ENCODE measurements around the gene HIP1.

Gene HIP1

DNA sequence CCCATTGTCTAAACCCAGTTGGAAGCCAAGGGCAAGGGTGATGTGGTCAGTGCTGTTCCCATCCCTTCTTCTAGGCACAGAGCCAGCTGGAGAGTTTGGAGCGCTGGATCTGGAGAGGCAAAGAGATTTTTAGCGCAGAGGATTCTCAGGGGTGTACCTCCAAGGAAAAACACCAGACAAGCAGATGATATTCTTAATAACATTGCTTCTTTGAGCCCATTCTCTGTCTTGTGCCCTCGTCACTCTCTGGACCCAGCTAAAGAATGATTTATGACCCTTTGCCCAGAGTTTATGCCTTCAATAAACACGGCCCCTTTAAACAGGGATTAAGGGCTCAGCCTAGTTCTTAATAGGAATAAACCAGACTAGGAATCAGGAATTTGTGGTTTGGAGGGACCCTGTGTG, 4.7 kb upstream of the HIP1 start:
- TF ChIP-seq, protein P1, sequence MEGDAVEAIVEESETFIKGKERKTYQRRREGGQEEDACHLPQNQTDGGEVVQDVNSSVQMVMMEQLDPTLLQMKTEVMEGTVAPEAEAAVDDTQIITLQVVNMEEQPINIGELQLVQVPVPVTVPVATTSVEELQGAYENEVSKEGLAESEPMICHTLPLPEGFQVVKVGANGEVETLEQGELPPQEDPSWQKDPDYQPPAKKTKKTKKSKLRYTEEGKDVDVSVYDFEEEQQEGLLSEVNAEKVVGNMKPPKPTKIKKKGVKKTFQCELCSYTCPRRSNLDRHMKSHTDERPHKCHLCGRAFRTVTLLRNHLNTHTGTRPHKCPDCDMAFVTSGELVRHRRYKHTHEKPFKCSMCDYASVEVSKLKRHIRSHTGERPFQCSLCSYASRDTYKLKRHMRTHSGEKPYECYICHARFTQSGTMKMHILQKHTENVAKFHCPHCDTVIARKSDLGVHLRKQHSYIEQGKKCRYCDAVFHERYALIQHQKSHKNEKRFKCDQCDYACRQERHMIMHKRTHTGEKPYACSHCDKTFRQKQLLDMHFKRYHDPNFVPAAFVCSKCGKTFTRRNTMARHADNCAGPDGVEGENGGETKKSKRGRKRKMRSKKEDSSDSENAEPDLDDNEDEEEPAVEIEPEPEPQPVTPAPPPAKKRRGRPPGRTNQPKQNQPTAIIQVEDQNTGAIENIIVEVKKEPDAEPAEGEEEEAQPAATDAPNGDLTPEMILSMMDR (conservative IDR thresholded peaks at IDR 0.05; ENCODE audit: low read depth, low read length) = no peak
- peak; percentile 46 for DNase-seq (ENCODE audit: low read depth)
- H3K4me3 ChIP-seq (ENCODE audit: low read depth, low read length) = no peak overlapping the region

DNA sequence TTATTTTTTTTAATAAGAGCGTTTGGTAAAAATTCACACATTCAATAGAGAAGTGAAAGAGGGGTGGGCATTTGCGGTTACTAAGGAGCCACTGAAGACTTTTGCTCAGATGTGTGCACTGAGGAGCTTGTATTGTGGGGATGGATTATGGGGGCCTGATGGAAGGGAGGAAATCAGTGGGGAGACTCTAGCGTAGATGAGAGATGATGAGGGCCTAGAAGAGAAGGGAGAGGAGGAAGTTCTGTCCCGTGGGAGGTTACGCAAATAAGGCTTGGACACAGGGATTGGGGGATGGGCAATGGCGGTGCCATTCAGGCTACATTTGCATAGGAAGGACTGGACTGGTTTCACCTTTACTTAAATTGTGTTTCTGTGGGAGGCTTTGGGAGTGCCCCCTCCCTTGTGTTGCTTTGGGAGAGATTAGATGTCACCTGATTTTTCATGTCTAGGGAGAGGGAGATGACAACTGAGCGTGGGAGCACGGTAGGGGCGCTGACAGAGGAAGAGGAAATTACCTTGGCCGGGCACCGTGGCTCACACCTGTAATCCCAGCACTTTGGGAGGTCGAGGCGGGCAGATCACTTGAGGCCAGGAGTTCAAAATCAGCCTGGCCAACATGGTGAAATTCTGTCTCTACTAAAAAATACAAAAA, 2.2 kb upstream of the HIP1 start:
- TF ChIP-seq, protein P1 (conservative IDR thresholded peaks at IDR 0.05; ENCODE audit: low read depth, low read length) = no peak
- no peak overlapping the region for H3K4me3 ChIP-seq (ENCODE audit: low read depth, low read length)
- no peak for DNase-seq (ENCODE audit: low read depth)

DNA sequence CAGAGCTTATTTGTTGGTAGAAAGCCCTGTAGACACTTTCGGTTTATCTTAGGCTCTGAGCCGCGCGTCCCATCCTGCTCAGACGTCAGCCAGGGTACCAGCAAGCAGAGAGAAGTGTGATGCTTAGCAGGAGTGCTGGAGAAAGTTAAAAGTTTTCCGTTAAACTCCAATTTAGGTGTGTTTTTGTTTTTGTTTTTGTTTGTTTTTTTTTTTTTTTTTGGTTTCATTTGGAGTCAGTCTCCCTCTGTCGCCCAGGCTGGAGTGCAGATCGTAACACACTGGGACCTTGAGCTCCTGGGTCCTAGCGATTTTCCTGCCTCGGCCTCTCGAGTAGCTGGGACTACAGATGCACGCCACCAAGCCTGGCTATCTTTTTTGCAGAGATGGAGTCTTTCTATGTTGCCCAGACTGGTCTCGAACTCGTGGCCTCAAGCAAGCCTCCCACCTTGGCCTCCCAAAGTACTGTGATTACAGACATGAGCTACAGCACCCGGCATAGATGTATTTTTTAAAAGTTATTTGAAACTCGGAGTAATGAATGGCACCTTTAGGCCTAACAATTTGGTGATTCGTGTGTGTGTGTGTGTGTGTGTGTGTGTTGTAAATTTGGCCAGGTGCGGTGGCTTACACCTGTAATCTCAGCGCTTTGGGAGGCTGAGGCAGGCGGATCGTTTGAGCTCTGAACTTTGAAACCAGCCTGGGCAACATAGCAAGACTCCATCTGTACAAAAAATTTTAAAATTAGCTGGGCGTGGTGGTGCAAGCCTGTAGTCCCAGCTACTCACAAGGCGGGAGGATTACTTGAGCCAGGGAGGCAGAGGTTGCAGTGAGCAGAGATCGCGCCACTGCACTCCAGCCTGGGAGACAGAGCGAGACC, 1.3 kb upstream of the HIP1 start:
- DNase-seq (ENCODE audit: low read depth) = peak; percentile 76
- TF ChIP-seq, protein P1 (conservative IDR thresholded peaks at IDR 0.05; ENCODE audit: low read depth, low read length) = no peak
- peak overlapping the region; percentile 78 for H3K4me3 ChIP-seq (ENCODE audit: low read depth, low read length)

DNA sequence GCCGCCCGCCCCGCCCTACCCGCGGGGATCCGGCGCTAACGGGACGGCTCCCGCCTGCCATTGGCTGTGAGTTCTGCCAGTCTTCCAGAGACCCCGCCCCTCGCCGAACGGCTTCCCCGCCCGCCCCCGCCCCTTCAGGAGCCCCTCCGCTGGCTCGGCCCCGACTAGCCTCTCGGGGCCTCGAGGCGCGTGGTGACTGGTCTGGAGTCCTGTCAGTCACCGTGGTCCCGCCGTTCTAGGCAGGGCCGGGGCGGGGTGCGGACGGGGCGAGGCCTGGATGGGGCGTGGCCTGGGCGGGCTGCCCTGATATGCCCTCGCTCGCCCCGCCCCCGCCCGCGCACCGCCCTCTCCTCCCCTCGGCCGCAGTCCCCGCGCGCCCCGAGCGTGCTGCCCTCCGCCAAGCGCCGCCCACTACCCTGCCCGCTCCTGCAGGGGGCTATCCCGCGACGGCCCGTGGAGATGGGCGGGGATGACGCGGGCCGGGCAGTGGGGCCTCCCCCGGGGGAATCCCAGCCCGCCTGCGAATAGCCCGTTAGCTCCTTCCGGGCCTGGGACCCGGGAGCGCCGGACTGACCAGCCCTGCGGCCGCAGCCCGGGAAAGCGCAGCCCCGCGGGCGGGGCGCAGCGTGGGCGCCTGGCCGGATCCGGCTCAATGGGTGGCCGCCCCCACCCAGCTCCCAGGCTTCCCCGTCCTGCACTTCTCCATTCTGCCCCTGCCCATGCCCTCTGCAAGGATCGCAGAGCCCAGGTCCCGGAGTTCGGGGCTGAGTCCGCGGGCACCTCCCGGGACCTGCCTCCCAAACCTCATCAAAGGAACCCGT, 444 bp upstream of the HIP1 start:
- DNase-seq (ENCODE audit: low read depth) = peak; percentile 99
- H3K4me3 ChIP-seq (ENCODE audit: low read depth, low read length) = peak overlapping the region; percentile 95
- TF ChIP-seq, protein P1 (conservative IDR thresholded peaks at IDR 0.05; ENCODE audit: low read depth, low read length) = no peak

DNA sequence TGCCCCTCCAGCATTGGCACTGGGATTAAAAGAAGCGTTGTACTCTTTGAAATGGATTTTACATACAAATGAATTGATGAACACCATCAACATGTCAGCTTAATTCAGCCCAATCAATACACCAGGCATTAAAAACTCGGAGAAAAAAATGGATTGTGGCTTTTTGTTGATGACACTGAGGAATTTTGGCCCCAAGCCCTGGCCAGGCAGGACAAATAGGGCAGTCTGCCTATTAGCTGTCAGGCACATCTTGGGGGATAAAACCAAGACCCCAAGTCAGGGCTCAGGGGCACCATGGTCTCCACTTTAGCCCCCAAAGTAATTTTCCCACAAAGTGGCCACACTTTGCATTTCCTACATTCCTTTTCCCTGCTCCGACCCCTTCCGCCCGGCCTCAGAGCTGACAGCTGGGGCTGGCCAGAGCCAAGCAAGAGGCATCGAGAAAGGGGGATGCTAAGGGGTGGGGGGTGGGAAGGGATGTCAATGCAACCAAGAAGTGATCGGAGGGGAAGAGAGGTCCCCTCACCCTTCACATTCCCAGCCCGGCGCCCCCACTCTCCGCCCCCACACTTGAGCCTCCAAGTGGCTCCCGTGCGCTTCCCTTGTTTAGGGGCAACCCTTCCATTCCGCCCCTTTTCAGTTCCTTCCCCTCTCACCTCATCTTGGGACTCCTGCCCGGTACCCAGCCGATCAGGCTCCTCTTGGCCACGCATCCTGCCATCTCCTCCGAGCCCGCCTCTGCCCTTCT, 711 bp downstream of the HIP1 start:
- no peak for DNase-seq (ENCODE audit: low read depth)

More for the DNA sequence above, 711 bp downstream of the HIP1 start:
- peak overlapping the region; percentile 95 for H3K4me3 ChIP-seq (ENCODE audit: low read depth, low read length)
- TF ChIP-seq, protein P1 (conservative IDR thresholded peaks at IDR 0.05; ENCODE audit: low read depth, low read length) = no peak
